MCF 10A (cell line): ENCODE measurements around the gene JAG2. TPM values are rescaled to one million over a fixed set of nuclear protein-coding genes. Genes with fewer than 3 reads are reported as not detected.

Experiments
- BruUV-seq: library from RNA; stranded (reverse); fragments of 400-500 nt; replicated peaks from 2 replicates; lab custom pipeline; 2021; lab: Mats Ljungman, UMichigan
- CTCF ChIA-PET: fragments of 300-600 bp; sonication (Branson Sonifier 250); formaldehyde crosslinking; extraction: SDS; loops from one replicate; lab custom pipeline; 2021; ENCODE audit warnings: antibody characterized with exemption, inconsistent platforms; lab: Yijun Ruan, JAX
- POLR2A ChIA-PET: fragments of 300-600, 350-650 bp; sonication (Branson Sonifier 250); formaldehyde crosslinking; extraction: SDS; loops from one replicate; lab custom pipeline; 2020; ENCODE audit warnings: antibody characterized with exemption, inconsistent platforms; lab: Yijun Ruan, JAX
- DNase-seq: peaks from one replicate; pipeline ENCODE4 v3.0.0-alpha.2; 2018; ENCODE audit not compliant: unreplicated experiment
- H3K27ac Mint-ChIP-seq: one replicate; pipeline ENCODE4 v1.8.0; 2022; ENCODE audit warnings: mild to moderate bottlenecking, low read depth, mixed read lengths; ENCODE audit not compliant: unreplicated experiment
- H3K27me3 Mint-ChIP-seq: one replicate; pipeline ENCODE4 v1.8.0; 2022; ENCODE audit warnings: mixed read lengths; ENCODE audit not compliant: insufficient read depth, unreplicated experiment
- H3K36me3 Mint-ChIP-seq: one replicate; pipeline ENCODE4 v1.8.0; 2022; ENCODE audit warnings: mild to moderate bottlenecking, moderate library complexity, mixed read lengths; ENCODE audit not compliant: insufficient read depth, unreplicated experiment
- H3K4me1 Mint-ChIP-seq: one replicate; pipeline ENCODE4 v1.8.0; 2022; ENCODE audit warnings: mixed read lengths; ENCODE audit not compliant: insufficient read depth, unreplicated experiment
- H3K4me3 Mint-ChIP-seq: one replicate; pipeline ENCODE4 v1.8.0; 2022; ENCODE audit warnings: mild to moderate bottlenecking, moderate library complexity, mixed read lengths; ENCODE audit not compliant: unreplicated experiment
- H3K9me3 Mint-ChIP-seq: one replicate; pipeline ENCODE4 v1.8.0; 2022; ENCODE audit warnings: mixed read lengths; ENCODE audit not compliant: unreplicated experiment
- CTCF ChIP-seq: fragments of 200-600 bp; IDR thresholded peaks from one replicate; pipeline ENCODE4 v1.8.0; 2022; ENCODE audit warnings: antibody characterized with exemption, mild to moderate bottlenecking; ENCODE audit not compliant: unreplicated experiment
- intact Hi-C: fragments of 100-400 bp; cut with micrococcal nuclease; formaldehyde crosslinking; loops from 2 replicates; pipeline ENCODE4 v1.14.1; 2022
- total RNA-seq: library from RNA; stranded (reverse); gene quantifications from 2 replicates; pipeline ENCODE4 v1.2.3, GENCODE V29; 2022

Gene JAG2
- total RNA-seq, 1 experiment from 2014 or later: 33.5 TPM

DNA sequence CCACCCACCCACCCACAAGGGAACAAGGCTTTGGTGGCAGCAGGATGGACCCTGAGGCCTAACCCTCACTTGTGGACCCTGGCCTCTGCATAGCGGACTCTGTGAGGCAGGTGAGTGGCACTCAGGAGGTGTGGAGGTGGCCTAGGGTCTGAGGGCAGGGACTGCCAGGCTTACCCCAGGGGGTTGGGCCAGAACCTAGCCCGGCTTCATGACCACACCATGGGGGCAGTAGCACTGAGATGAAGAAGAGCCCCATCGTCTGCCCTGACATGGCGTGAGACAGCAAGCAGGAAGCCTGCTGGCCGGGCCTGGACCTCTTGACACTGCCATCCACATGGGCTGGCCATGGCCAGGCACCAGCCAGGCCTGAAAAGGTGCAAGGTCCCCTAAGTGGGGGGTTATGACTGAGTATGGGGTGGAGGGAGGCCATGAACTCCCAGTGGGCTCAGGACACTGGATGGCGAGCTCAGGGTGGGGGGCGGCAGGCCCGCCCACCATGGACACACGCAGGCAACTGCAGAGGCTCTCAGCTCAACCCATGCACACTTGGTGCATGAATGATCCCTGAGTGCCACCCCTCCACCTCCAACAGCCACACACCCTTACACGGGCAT lies 29.3 kb downstream of the JAG2 start:
- intact Hi-C loops: no loop called here
- CTCF ChIA-PET: interaction anchor here (0.5 kb wide), 1 partner anchor 46 kb away, joined by 5 read pairs; no protein-coding TSS in a partner anchor

DNA sequence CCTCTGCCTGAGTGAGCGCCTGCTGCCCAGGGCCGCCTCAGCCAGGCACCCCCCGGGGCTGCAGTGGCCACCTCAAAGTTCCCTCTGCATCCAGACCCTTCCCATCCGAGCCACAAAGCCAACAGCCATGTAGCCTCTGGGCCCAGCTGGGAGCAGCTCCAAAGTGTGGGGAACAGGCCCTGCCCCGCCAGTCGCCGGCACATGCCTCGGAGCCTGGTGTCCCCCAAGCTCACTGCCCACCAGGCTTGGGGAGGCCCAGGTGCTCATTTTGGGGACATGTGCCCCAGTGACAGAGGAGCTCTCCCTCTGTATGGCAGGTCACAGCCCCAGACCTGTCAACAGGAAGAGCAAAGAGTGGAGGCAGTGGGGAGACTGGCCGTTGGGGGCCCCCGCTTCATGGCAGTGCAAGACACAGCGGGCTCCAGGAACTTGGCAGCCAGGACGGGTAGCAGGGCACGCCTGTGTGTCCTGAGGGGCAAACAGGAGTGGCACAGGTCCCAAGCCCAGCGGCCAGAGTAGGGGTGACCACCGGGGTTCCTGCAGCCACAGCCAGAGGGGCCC lies 29.9 kb downstream of the JAG2 start:
- H3K9me3 Mint-ChIP-seq: peaks cover 8% of the 10 kb centered on the region
- intact Hi-C loops: no loop called here
- CTCF ChIA-PET: no interaction called here
- no peak for TF ChIP-seq CTCF
- BruUV-seq: no TSS peak
- peaks cover 22% of the 10 kb centered on the region for H3K36me3 Mint-ChIP-seq
- POLR2A ChIA-PET: no interaction called here
- H3K4me1 Mint-ChIP-seq: no peaks in the 10 kb centered on the region
- H3K4me3 Mint-ChIP-seq: no peak overlapping the region
- H3K27ac Mint-ChIP-seq: no peak overlapping the region
- peaks cover 2% of the 10 kb centered on the region for H3K27me3 Mint-ChIP-seq
- DNase-seq: no peak

More for the DNA sequence above, 29.3 kb downstream of the JAG2 start:
- H3K27me3 Mint-ChIP-seq: no peaks in the 10 kb centered on the region
- DNase-seq: no peak
- no peaks in the 10 kb centered on the region for H3K4me1 Mint-ChIP-seq
- BruUV-seq: no TSS peak
- H3K36me3 Mint-ChIP-seq: peaks cover 22% of the 10 kb centered on the region
- no peak overlapping the region for H3K4me3 Mint-ChIP-seq
- no peak for TF ChIP-seq CTCF
- POLR2A ChIA-PET: no interaction called here
- H3K27ac Mint-ChIP-seq: no peak overlapping the region
- H3K9me3 Mint-ChIP-seq: peaks cover 8% of the 10 kb centered on the region

GRCh38 chr14:105138021-105138541 lies 30.5 kb downstream of the JAG2 start:
- Mint-ChIP-seq H3K27me3 (peaks cover 8% of the 10 kb centered on the region), H3K4me1 (no peaks in the 10 kb centered on the region), H3K4me3 (no peak overlapping the region), H3K36me3 (peaks cover 22% of the 10 kb centered on the region), H3K27ac (no peak overlapping the region), H3K9me3 (peaks cover 8% of the 10 kb centered on the region)
- TF ChIP-seq CTCF: no peak
- ChIA-PET POLR2A (no interaction called here), CTCF (no interaction called here)
- intact Hi-C loops: no loop called here
- no peak for DNase-seq
- no TSS peak for BruUV-seq

- Mint-ChIP-seq H3K4me3 (no peak overlapping the region), H3K36me3 (peaks cover 20% of the 10 kb centered on the region), H3K4me1 (no peaks in the 10 kb centered on the region), H3K9me3 (peaks cover 8% of the 10 kb centered on the region), H3K27ac (no peak overlapping the region), H3K27me3 (peaks cover 13% of the 10 kb centered on the region)
- no peak for TF ChIP-seq CTCF
- no TSS peak for BruUV-seq
- intact Hi-C loops: no loop called here
- CTCF ChIA-PET: no interaction called here
- POLR2A ChIA-PET: interaction anchor here (0.9 kb wide), 1 partner anchor 50 kb away, joined by 6 read pairs; no protein-coding TSS in a partner anchor
- no peak for DNase-seq
These were observed 31.0 kb downstream of the JAG2 start for GRCh38 chr14:105137481-105138020.
